ENCODE results near the gene GPC6.

DNA sequence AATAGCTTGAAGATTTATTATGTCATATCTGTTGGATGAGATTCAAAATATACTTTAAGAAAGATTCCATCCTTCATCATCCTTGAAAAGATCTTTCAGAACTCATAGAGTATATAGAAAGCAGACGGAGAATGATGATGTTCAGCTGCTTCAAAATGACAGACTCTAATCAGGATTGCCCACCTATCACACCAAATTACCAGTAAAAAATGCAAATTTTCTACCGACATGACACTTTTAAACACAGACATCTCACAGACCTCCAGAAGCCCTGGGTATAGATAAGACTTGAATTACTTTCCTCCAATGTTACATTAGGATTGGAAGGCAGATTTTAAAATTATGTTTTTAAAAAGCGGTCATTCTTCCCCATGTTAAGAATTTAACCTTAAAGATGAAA lies 235.5 kb downstream of the GPC6 start:
- TF ChIP-seq, protein P1, sequence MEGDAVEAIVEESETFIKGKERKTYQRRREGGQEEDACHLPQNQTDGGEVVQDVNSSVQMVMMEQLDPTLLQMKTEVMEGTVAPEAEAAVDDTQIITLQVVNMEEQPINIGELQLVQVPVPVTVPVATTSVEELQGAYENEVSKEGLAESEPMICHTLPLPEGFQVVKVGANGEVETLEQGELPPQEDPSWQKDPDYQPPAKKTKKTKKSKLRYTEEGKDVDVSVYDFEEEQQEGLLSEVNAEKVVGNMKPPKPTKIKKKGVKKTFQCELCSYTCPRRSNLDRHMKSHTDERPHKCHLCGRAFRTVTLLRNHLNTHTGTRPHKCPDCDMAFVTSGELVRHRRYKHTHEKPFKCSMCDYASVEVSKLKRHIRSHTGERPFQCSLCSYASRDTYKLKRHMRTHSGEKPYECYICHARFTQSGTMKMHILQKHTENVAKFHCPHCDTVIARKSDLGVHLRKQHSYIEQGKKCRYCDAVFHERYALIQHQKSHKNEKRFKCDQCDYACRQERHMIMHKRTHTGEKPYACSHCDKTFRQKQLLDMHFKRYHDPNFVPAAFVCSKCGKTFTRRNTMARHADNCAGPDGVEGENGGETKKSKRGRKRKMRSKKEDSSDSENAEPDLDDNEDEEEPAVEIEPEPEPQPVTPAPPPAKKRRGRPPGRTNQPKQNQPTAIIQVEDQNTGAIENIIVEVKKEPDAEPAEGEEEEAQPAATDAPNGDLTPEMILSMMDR (IDR thresholded peaks at IDR 0.05 in 8 of 11, conservative IDR thresholded peaks at IDR 0.05 in 3 of 11): no peak
- no peak for TF ChIP-seq POLR2A (IDR thresholded peaks at IDR 0.05)
